HFFc6 (cell line): ENCODE results near the gene PTPMT1. TPM values are rescaled to one million over a fixed set of nuclear protein-coding genes. Genes with fewer than 3 reads are reported as not detected.

Experiments used
- DNase-seq: peaks from one replicate; pipeline ENCODE4 v3.0.0-alpha.2; 2018
- H3K27ac Mint-ChIP-seq: 2 replicates; pipeline ENCODE4 v1.8.0; 2020; ENCODE audit warnings: mild to moderate bottlenecking, mixed read lengths
- H3K27me3 Mint-ChIP-seq: 2 replicates; pipeline ENCODE4 v1.8.0; 2021; ENCODE audit warnings: mild to moderate bottlenecking, moderate library complexity, mixed read lengths; ENCODE audit not compliant: insufficient read depth
- H3K36me3 Mint-ChIP-seq: 2 replicates; pipeline ENCODE4 v1.8.0; 2021; ENCODE audit warnings: low read depth, mixed read lengths
- H3K4me1 Mint-ChIP-seq: 2 replicates; pipeline ENCODE4 v1.8.0; 2020; ENCODE audit warnings: low read depth, mixed read lengths
- H3K4me3 Mint-ChIP-seq: 2 replicates; pipeline ENCODE4 v1.8.0; 2020; ENCODE audit warnings: mild to moderate bottlenecking, moderate library complexity, mixed read lengths
- H3K9me3 Mint-ChIP-seq: 2 replicates; pipeline ENCODE4 v1.8.0; 2020; ENCODE audit warnings: mild to moderate bottlenecking, mixed read lengths
- CTCF ChIP-seq: fragments of 200-600 bp; sonication (generic); IDR thresholded peaks from 2 replicates; pipeline ENCODE4 v1.5.0; 2021; ENCODE audit warnings: antibody characterized with exemption, mild to moderate bottlenecking
- total RNA-seq, 6 experiments: library from RNA; stranded (reverse); fragmentation: NEBNext Ultra II Directional; extraction: Animal tissue kit (Norgen Biotek cat#: 25700); gene quantifications; 2 replicates in 1 of 6; 3 replicates in 5 of 6; pipeline ENCODE4 v1.2.3, GENCODE V29; 2021

Gene PTPMT1
- total RNA-seq, 6 experiments from 2014 or later: 51.8 to 64.2 (median 54.5) TPM

DNA sequence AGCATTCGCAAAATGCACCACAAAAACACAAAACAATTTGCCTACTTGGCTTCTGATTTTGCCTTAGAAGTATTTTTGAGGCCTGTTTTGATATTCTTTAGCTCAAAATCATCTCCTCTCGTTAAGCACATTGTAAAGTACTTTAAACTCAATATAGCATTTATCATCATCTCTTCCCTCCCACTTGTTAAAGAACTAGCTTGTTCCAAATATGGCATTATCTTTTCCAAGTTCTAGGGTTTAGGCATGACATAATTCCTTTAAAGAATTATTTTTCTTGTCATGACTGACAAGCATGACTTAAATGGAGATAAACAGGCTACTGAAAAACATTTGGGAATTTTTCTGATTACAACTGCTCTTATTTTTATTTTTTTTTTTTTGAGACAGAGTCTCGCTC is 33.7 kb upstream of the PTPMT1 start:
- H3K27ac Mint-ChIP-seq: no peak overlapping the region
- DNase-seq: no peak
- no peaks in the 10 kb centered on the region; the same call in 1 of the 2 replicates for H3K36me3 Mint-ChIP-seq
- no peak overlapping the region for H3K4me3 Mint-ChIP-seq
- H3K27me3 Mint-ChIP-seq: no peaks in the 10 kb centered on the region
- TF ChIP-seq CTCF: no peak
- H3K9me3 Mint-ChIP-seq: no peaks in the 10 kb centered on the region
- peaks cover 27% of the 10 kb centered on the region for H3K4me1 Mint-ChIP-seq

GRCh38 chr11:47532597-47533213 is 32.7 kb upstream of the PTPMT1 start:
- no peak for TF ChIP-seq CTCF
- Mint-ChIP-seq H3K4me3 (no peak overlapping the region), H3K27me3 (no peaks in the 10 kb centered on the region), H3K36me3 (no peaks in the 10 kb centered on the region; the same call in 1 of the 2 replicates), H3K9me3 (no peaks in the 10 kb centered on the region), H3K4me1 (peaks cover 27% of the 10 kb centered on the region), H3K27ac (peak overlapping the region; percentile 63)
- DNase-seq: peak; percentile 9

GRCh38 chr11:47533690-47534151 is 31.7 kb upstream of the PTPMT1 start:
- Mint-ChIP-seq H3K4me1 (peaks cover 31% of the 10 kb centered on the region), H3K36me3 (peaks cover 3% of the 10 kb centered on the region), H3K9me3 (no peaks in the 10 kb centered on the region), H3K4me3 (no peak overlapping the region), H3K27ac (peak overlapping the region; percentile 42), H3K27me3 (no peaks in the 10 kb centered on the region; the same call in 1 of the 2 replicates)
- no peak for TF ChIP-seq CTCF
- peak; percentile 47 for DNase-seq

- no peak for TF ChIP-seq CTCF
- Mint-ChIP-seq H3K27ac (no peak overlapping the region), H3K27me3 (no peaks in the 10 kb centered on the region; the same call in 1 of the 2 replicates), H3K9me3 (no peaks in the 10 kb centered on the region), H3K4me3 (no peak overlapping the region), H3K4me1 (peaks cover 42% of the 10 kb centered on the region), H3K36me3 (peaks cover 7% of the 10 kb centered on the region)
- DNase-seq: no peak
Measured at GRCh38 chr11:47534704-47535251, 30.6 kb upstream of the PTPMT1 start.

- H3K9me3 Mint-ChIP-seq: no peaks in the 10 kb centered on the region
- H3K4me3 Mint-ChIP-seq: no peak overlapping the region
Measured at GRCh38 chr11:47536915-47537314, 28.5 kb upstream of the PTPMT1 start.

More at GRCh38 chr11:47536915-47537314, 28.5 kb upstream of the PTPMT1 start:
- H3K27ac Mint-ChIP-seq: no peak overlapping the region
- no peak for TF ChIP-seq CTCF
- H3K4me1 Mint-ChIP-seq: peaks cover 49% of the 10 kb centered on the region
- peaks cover 13% of the 10 kb centered on the region for H3K36me3 Mint-ChIP-seq
- no peak for DNase-seq
- no peaks in the 10 kb centered on the region; the same call in 1 of the 2 replicates for H3K27me3 Mint-ChIP-seq
